WTC11 (cell line): Measurements from ENCODE around the gene RBFOX1. TPM values are rescaled to one million over a fixed set of nuclear protein-coding genes. Genes with fewer than 3 reads are reported as not detected.

Experiments
- ATAC-seq: fragments of 200-7000 bp; cut with Tn5 transposase; 2 replicates; pipeline ENCODE4 v1.10.0; 2021; ENCODE audit warnings: mild to moderate bottlenecking, moderate library complexity
- CTCF ChIA-PET: fragments of 300-600 bp; sonication (Branson Sonifier 250); formaldehyde crosslinking; loops from one replicate; lab custom pipeline; 2021; ENCODE audit warnings: antibody characterized with exemption; lab: Charles Lee
- POLR2A ChIA-PET: fragments of 350-600 bp; sonication (Branson Sonifier 250); formaldehyde crosslinking; loops from one replicate; lab custom pipeline; 2021; ENCODE audit warnings: antibody characterized with exemption; lab: Charles Lee
- DNase-seq: peaks from one replicate; pipeline ENCODE4 v3.0.0; 2021; ENCODE audit warnings: low spot score
- H3K27ac Mint-ChIP-seq: 2 replicates; pipeline ENCODE4 v1.8.0; 2021; ENCODE audit warnings: mixed read lengths
- H3K27me3 Mint-ChIP-seq: 2 replicates; pipeline ENCODE4 v1.8.0; 2021; ENCODE audit warnings: low read depth, mild to moderate bottlenecking, moderate library complexity, mixed read lengths
- H3K36me3 Mint-ChIP-seq: 2 replicates; pipeline ENCODE4 v1.8.0; 2021; ENCODE audit warnings: mixed read lengths
- H3K4me1 Mint-ChIP-seq: 2 replicates; pipeline ENCODE4 v1.8.0; 2022; ENCODE audit warnings: mixed read lengths
- H3K4me3 Mint-ChIP-seq: 2 replicates; pipeline ENCODE4 v1.8.0; 2021; ENCODE audit warnings: mild to moderate bottlenecking, moderate library complexity, mixed read lengths
- H3K9me3 Mint-ChIP-seq: 2 replicates; pipeline ENCODE4 v1.8.0; 2021; ENCODE audit warnings: mixed read lengths
- CBFB ChIP-seq: sonication (generic); formaldehyde crosslinking; IDR thresholded peaks from 2 replicates; pipeline ENCODE4 v1.8.1; 2022; ENCODE audit warnings: mild to moderate bottlenecking, low read depth, missing genetic modification reagents
- ERG ChIP-seq: fragments of 250-450 bp; sonication (Bioruptor Pico); IDR thresholded peaks from 2 replicates; pipeline ENCODE4 v1.8.0; 2021; ENCODE audit warnings: mild to moderate bottlenecking
- ESRRA ChIP-seq: sonication (generic); formaldehyde crosslinking; IDR thresholded peaks from 2 replicates; pipeline ENCODE4 v1.8.1; 2022; ENCODE audit warnings: mild to moderate bottlenecking, missing genetic modification reagents, borderline replicate concordance
- FOXP1 ChIP-seq: sonication (generic); formaldehyde crosslinking; IDR thresholded peaks from 2 replicates; pipeline ENCODE4 v1.8.0; 2022; ENCODE audit warnings: missing genetic modification reagents, mild to moderate bottlenecking, moderate library complexity, borderline replicate concordance
- FOXP4 ChIP-seq: sonication (generic); formaldehyde crosslinking; IDR thresholded peaks from 2 replicates; pipeline ENCODE4 v1.8.0; 2022; ENCODE audit warnings: mild to moderate bottlenecking, missing genetic modification reagents
- JUN ChIP-seq: sonication (generic); formaldehyde crosslinking; IDR thresholded peaks from 2 replicates; pipeline ENCODE4 v1.8.0; 2023; ENCODE audit warnings: mild to moderate bottlenecking, missing genetic modification reagents
- NR3C1 ChIP-seq: sonication (generic); formaldehyde crosslinking; conservative IDR thresholded peaks from 2 replicates; pipeline ENCODE4 v1.8.1; 2023; ENCODE audit warnings: low read depth, mild to moderate bottlenecking, missing genetic modification reagents
- TCF7 ChIP-seq: sonication (generic); formaldehyde crosslinking; IDR thresholded peaks from 2 replicates; pipeline ENCODE4 v1.8.0; 2022; ENCODE audit warnings: mild to moderate bottlenecking, low read depth, missing genetic modification reagents, moderate library complexity
- TEAD4 ChIP-seq: sonication (generic); formaldehyde crosslinking; IDR thresholded peaks from 2 replicates; pipeline ENCODE4 v1.8.0; 2022; ENCODE audit warnings: mild to moderate bottlenecking, missing genetic modification reagents
- ZNF138 ChIP-seq: sonication (generic); formaldehyde crosslinking; conservative IDR thresholded peaks from 2 replicates; pipeline ENCODE4 v1.8.1; 2022; ENCODE audit warnings: mild to moderate bottlenecking, moderate library complexity, missing genetic modification reagents
- ZNF317 ChIP-seq: sonication (generic); formaldehyde crosslinking; IDR thresholded peaks from 2 replicates; pipeline ENCODE4 v1.8.1; 2023; ENCODE audit warnings: low read depth, mild to moderate bottlenecking, moderate library complexity, missing genetic modification reagents, borderline replicate concordance
- ZNF423 ChIP-seq: fragments of 250-450 bp; sonication (Bioruptor Pico); IDR thresholded peaks from 2 replicates; pipeline ENCODE4 v2.1.2; 2022; ENCODE audit warnings: mild to moderate bottlenecking, moderate library complexity
- ZSCAN18 ChIP-seq: fragments of 250-450 bp; sonication (Bioruptor Pico); IDR thresholded peaks from 2 replicates; pipeline ENCODE4 v2.1.2; 2022; ENCODE audit warnings: mild to moderate bottlenecking, moderate library complexity
- total RNA-seq: library from RNA; stranded (reverse); gene quantifications from 3 replicates; pipeline ENCODE4 v1.2.3, GENCODE V29; 2021
- TF ChIP-seq, protein P1 (sequence below): sonication (generic); formaldehyde crosslinking; IDR thresholded peaks from 2 replicates; pipeline ENCODE4 v1.8.0; 2023; ENCODE audit warnings: missing genetic modification reagents, mild to moderate bottlenecking, borderline replicate concordance
- TF ChIP-seq, protein P2 (sequence below): sonication (generic); formaldehyde crosslinking; conservative IDR thresholded peaks from 2 replicates; pipeline ENCODE4 v1.8.1; 2022; ENCODE audit warnings: mild to moderate bottlenecking, missing genetic modification reagents
- TF ChIP-seq, protein P3 (sequence below): sonication (generic); formaldehyde crosslinking; IDR thresholded peaks from 2 replicates; pipeline ENCODE4 v1.8.0; 2022; ENCODE audit warnings: mild to moderate bottlenecking, missing genetic modification reagents

RBFOX1 gene
- total RNA-seq, 1 experiment from 2014 or later: 1.1 TPM

DNA sequence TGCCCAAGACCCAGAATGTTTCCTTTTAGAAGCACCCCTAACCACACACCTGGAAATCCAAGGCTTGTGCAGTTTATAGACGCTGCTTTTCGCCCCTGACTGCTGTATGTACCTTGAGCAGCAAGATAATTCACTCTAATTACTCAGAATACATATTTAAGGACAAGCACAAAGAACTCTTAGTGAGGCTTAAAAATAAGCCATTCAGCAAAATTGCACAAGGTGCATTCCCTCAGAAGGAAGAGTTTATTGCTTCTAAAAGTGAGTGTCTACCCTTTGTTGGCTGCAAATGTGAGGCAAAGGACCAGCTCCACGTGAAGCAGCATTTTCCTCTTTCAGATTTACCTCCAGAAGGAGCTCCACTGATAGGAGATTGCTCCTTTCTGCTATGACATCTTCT, 208.4 kb downstream of the RBFOX1 start (continued):
- no peak for TF ChIP-seq FOXP1 (CRISPR knock-in tag)
- no peak for TF ChIP-seq NR3C1 (CRISPR knock-in tag)
- TF ChIP-seq JUN (CRISPR knock-in tag): no peak
- TF ChIP-seq, protein P1, sequence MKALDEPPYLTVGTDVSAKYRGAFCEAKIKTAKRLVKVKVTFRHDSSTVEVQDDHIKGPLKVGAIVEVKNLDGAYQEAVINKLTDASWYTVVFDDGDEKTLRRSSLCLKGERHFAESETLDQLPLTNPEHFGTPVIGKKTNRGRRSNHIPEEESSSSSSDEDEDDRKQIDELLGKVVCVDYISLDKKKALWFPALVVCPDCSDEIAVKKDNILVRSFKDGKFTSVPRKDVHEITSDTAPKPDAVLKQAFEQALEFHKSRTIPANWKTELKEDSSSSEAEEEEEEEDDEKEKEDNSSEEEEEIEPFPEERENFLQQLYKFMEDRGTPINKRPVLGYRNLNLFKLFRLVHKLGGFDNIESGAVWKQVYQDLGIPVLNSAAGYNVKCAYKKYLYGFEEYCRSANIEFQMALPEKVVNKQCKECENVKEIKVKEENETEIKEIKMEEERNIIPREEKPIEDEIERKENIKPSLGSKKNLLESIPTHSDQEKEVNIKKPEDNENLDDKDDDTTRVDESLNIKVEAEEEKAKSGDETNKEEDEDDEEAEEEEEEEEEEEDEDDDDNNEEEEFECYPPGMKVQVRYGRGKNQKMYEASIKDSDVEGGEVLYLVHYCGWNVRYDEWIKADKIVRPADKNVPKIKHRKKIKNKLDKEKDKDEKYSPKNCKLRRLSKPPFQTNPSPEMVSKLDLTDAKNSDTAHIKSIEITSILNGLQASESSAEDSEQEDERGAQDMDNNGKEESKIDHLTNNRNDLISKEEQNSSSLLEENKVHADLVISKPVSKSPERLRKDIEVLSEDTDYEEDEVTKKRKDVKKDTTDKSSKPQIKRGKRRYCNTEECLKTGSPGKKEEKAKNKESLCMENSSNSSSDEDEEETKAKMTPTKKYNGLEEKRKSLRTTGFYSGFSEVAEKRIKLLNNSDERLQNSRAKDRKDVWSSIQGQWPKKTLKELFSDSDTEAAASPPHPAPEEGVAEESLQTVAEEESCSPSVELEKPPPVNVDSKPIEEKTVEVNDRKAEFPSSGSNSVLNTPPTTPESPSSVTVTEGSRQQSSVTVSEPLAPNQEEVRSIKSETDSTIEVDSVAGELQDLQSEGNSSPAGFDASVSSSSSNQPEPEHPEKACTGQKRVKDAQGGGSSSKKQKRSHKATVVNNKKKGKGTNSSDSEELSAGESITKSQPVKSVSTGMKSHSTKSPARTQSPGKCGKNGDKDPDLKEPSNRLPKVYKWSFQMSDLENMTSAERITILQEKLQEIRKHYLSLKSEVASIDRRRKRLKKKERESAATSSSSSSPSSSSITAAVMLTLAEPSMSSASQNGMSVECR: no peak

- Mint-ChIP-seq H3K4me1 (no peaks in the 10 kb centered on the region), H3K36me3 (peaks cover 42% of the 10 kb centered on the region), H3K27me3 (no peaks in the 10 kb centered on the region; the same call in 1 of the 2 replicates), H3K4me3 (no peak overlapping the region), H3K9me3 (peaks cover 41% of the 10 kb centered on the region), H3K27ac (no peak overlapping the region)
- DNase-seq (no peak), ATAC-seq (no peak)
- POLR2A ChIA-PET: interaction anchor here (1.4 kb wide), 1 partner anchor 10 kb away, joined by 4 read pairs; no protein-coding TSS in a partner anchor
- no peak for TF ChIP-seq ERG (CRISPR knock-in tag)
- no peak for TF ChIP-seq ZNF423 (CRISPR knock-in tag)
- TF ChIP-seq ZNF317 (CRISPR knock-in tag): no peak
- TF ChIP-seq FOXP4: no peak
- TF ChIP-seq ZNF138 (CRISPR knock-in tag): no peak
- TF ChIP-seq, protein P2, sequence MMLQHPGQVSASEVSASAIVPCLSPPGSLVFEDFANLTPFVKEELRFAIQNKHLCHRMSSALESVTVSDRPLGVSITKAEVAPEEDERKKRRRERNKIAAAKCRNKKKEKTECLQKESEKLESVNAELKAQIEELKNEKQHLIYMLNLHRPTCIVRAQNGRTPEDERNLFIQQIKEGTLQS (CRISPR knock-in tag): no peak
- no peak for TF ChIP-seq CBFB
- TF ChIP-seq TEAD4 (CRISPR knock-in tag): no peak
- TF ChIP-seq ZSCAN18 (CRISPR knock-in tag): no peak
- no peak for TF ChIP-seq TCF7 (CRISPR knock-in tag)
- TF ChIP-seq ESRRA (CRISPR knock-in tag): no peak
- no peak for TF ChIP-seq JUN (CRISPR knock-in tag)
- TF ChIP-seq, protein P3, sequence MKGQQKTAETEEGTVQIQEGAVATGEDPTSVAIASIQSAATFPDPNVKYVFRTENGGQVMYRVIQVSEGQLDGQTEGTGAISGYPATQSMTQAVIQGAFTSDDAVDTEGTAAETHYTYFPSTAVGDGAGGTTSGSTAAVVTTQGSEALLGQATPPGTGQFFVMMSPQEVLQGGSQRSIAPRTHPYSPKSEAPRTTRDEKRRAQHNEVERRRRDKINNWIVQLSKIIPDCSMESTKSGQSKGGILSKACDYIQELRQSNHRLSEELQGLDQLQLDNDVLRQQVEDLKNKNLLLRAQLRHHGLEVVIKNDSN (CRISPR knock-in tag): no peak
- CTCF ChIA-PET: no interaction called here
These were observed 212.6 kb downstream of the RBFOX1 start for GRCh38 chr16:7545251-7545650.
